Kidney tubule cell (primary cell): ENCODE measurements around the gene WRAP53.
A peak's percentile ranks its signal among the peaks of the same experiment; 100 is the strongest.

Experiments
- DNase-seq: peaks from one replicate; pipeline ENCODE4 v3.0.0-alpha.2; 2018; ENCODE audit warnings: low spot score

WRAP53 gene

DNA sequence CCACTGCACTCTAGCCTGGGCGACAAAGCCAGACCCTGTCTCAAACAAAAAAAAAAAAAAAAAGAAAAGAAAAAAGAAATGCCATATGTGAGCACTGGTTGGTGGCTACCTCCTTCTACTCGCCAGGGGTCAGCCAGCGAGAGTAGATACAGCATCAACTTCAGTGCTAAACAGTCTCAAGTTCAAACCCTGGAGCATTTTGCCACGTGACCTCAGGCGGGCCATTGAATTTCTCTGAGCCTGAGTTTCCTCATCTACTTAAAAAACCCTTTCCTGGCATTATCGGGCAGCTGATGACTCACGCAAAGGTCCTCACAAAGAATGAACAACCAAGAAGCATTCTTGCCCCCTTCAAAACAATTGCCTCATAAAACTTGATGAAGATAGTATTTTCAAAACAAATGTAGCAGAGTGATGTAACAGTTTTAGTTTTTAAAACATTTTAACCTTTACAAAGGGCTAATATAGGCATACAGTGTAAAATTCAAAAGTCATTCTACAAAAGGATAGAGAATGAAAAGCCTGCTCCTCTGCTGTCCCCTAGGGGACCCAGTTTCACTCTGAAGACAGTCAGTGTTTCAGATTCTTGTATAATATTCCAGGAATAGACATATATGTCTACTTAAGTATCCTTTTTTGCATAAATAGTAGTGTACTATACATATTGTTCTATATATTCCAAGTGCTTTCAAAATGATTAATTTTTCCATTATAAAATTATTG lies 57.6 kb downstream of the WRAP53 start:
- peak; percentile 48 for DNase-seq

GRCh38 chr17:7747635-7748071 lies 59.4 kb downstream of the WRAP53 start:
- no peak for DNase-seq

GRCh38 chr17:7748076-7748775 lies 59.9 kb downstream of the WRAP53 start:
- DNase-seq = no peak

- DNase-seq = peak; percentile 85
Observed at GRCh38 chr17:7750321-7750821, 62.1 kb downstream of the WRAP53 start.
